ENCODE data around the gene GSTM4. TPM values are rescaled to one million over a fixed set of nuclear protein-coding genes. Genes with fewer than 3 reads are reported as not detected.

The GSTM4 gene
- total and polyA plus RNA-seq, 9 of the 15 experiments (the other 6 are each of a cell fraction or from before 2014, with no cell fraction given): 18.8 to 53.4 (median 38.8) TPM

- TF ChIP-seq UBTF (IDR thresholded peaks at IDR 0.05; ENCODE audit: borderline replicate concordance in 1 of 2, low read depth in 2 of 2, low read length in 2 of 2) (no peak), NFIC (IDR thresholded peaks at IDR 0.05) (no peak), ARHGAP35 (IDR thresholded peaks at IDR 0.05; ENCODE audit: partially characterized antibody) (no peak), BHLHE40 (IDR thresholded peaks at IDR 0.05; ENCODE audit: low read length) (peak; percentile 47; the same call in 1 of the 2 replicates), RCOR1 (IDR thresholded peaks at IDR 0.05; ENCODE audit: borderline replicate concordance in 1 of 2, low read depth in 2 of 2, low read length in 2 of 2) (peak in 1 of 2 experiments; percentile 80; a peak in 1 of 4 replicates), GTF2A2 (tag; IDR thresholded peaks at IDR 0.05) (no peak), PURB (CRISPR knock-in tag; IDR thresholded peaks at IDR 0.05; ENCODE audit: low read depth) (no peak), TGIF2 (CRISPR knock-in tag; IDR thresholded peaks at IDR 0.05) (no peak), U2AF2 (optimal IDR thresholded peaks at IDR 0.05; ENCODE audit: low read depth, low read length) (no peak), ZNF75A (CRISPR knock-in tag; IDR thresholded peaks at IDR 0.05) (no peak), ZNF696 (CRISPR knock-in tag; conservative IDR thresholded peaks at IDR 0.05) (no peak), TEAD4 (IDR thresholded peaks at IDR 0.05; ENCODE audit: low read length) (no peak), TEAD4 (CRISPR knock-in tag; IDR thresholded peaks at IDR 0.05; ENCODE audit: borderline replicate concordance) (no peak), NR2C2 (CRISPR knock-in tag; IDR thresholded peaks at IDR 0.05) (0 out of 2 replicates have a peak, but pooled peaks have one; percentile 19), NR2C2 (tag; IDR thresholded peaks at IDR 0.05) (no peak), CHD2 (IDR thresholded peaks at IDR 0.05; ENCODE audit: low read depth, low read length) (no peak)
- TF ChIP-seq, protein P1, sequence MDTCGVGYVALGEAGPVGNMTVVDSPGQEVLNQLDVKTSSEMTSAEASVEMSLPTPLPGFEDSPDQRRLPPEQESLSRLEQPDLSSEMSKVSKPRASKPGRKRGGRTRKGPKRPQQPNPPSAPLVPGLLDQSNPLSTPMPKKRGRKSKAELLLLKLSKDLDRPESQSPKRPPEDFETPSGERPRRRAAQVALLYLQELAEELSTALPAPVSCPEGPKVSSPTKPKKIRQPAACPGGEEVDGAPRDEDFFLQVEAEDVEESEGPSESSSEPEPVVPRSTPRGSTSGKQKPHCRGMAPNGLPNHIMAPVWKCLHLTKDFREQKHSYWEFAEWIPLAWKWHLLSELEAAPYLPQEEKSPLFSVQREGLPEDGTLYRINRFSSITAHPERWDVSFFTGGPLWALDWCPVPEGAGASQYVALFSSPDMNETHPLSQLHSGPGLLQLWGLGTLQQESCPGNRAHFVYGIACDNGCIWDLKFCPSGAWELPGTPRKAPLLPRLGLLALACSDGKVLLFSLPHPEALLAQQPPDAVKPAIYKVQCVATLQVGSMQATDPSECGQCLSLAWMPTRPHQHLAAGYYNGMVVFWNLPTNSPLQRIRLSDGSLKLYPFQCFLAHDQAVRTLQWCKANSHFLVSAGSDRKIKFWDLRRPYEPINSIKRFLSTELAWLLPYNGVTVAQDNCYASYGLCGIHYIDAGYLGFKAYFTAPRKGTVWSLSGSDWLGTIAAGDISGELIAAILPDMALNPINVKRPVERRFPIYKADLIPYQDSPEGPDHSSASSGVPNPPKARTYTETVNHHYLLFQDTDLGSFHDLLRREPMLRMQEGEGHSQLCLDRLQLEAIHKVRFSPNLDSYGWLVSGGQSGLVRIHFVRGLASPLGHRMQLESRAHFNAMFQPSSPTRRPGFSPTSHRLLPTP (IDR thresholded peaks at IDR 0.05; ENCODE audit: borderline replicate concordance, extremely low read depth, insufficient read length): no peak
- TF ChIP-seq, protein P2, sequence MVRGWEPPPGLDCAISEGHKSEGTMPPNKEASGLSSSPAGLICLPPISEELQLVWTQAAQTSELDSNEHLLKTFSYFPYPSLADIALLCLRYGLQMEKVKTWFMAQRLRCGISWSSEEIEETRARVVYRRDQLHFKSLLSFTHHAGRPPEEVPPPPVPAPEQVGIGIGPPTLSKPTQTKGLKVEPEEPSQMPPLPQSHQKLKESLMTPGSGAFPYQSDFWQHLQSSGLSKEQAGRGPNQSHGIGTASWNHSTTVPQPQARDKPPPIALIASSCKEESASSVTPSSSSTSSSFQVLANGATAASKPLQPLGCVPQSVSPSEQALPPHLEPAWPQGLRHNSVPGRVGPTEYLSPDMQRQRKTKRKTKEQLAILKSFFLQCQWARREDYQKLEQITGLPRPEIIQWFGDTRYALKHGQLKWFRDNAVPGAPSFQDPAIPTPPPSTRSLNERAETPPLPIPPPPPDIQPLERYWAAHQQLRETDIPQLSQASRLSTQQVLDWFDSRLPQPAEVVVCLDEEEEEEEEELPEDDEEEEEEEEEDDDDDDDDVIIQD (CRISPR knock-in tag; IDR thresholded peaks at IDR 0.05): no peak
- TF ChIP-seq, protein P3, sequence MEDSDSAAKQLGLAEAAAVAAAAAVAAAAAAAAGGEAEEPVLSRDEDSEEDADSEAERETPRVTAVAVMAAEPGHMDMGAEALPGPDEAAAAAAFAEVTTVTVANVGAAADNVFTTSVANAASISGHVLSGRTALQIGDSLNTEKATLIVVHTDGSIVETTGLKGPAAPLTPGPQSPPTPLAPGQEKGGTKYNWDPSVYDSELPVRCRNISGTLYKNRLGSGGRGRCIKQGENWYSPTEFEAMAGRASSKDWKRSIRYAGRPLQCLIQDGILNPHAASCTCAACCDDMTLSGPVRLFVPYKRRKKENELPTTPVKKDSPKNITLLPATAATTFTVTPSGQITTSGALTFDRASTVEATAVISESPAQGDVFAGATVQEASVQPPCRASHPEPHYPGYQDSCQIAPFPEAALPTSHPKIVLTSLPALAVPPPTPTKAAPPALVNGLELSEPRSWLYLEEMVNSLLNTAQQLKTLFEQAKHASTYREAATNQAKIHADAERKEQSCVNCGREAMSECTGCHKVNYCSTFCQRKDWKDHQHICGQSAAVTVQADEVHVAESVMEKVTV (CRISPR knock-in tag; IDR thresholded peaks at IDR 0.05): peak; percentile 81
These were observed 12.3 kb upstream of the GSTM4 start (continued) for GRCh38 chr1:109643385-109644230.

All from K562 (cell line).